Cardiac fibroblast (primary cell): Measurements from ENCODE around the gene RPL22.
A peak's percentile ranks its signal among the peaks of the same experiment; 100 is the strongest.

Source experiments
- DNase-seq, 2 donors: peaks; one replicate each; pipeline versions ENCODE4 v3.0.0 to v3.0.0-alpha.2; 2010; ENCODE audit warnings: low read depth in 2 of 2
- H3K4me3 ChIP-seq, 2 donors: replicated peaks in 1 of 2; 1 replicate in 1 of 2; 2 replicates in 1 of 2; pipeline ENCODE4 v1.5.1; 2011; ENCODE audit warnings: low read depth in 2 of 2, low read length in 2 of 2, mild to moderate bottlenecking in 2 of 2, moderate library complexity in 1 of 2
- TF ChIP-seq, protein P1 (sequence below): IDR thresholded peaks from one replicate; pipeline ENCODE4 v1.5.1; 2011; ENCODE audit warnings: low read depth, mild to moderate bottlenecking, low read length, inconsistent platforms

RPL22 gene

GRCh38 chr1:6218375-6219164 is 19.2 kb upstream of the RPL22 start:
- TF ChIP-seq, protein P1, sequence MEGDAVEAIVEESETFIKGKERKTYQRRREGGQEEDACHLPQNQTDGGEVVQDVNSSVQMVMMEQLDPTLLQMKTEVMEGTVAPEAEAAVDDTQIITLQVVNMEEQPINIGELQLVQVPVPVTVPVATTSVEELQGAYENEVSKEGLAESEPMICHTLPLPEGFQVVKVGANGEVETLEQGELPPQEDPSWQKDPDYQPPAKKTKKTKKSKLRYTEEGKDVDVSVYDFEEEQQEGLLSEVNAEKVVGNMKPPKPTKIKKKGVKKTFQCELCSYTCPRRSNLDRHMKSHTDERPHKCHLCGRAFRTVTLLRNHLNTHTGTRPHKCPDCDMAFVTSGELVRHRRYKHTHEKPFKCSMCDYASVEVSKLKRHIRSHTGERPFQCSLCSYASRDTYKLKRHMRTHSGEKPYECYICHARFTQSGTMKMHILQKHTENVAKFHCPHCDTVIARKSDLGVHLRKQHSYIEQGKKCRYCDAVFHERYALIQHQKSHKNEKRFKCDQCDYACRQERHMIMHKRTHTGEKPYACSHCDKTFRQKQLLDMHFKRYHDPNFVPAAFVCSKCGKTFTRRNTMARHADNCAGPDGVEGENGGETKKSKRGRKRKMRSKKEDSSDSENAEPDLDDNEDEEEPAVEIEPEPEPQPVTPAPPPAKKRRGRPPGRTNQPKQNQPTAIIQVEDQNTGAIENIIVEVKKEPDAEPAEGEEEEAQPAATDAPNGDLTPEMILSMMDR = no peak
- no peak for DNase-seq
- H3K4me3 ChIP-seq = no peak overlapping the region

DNA sequence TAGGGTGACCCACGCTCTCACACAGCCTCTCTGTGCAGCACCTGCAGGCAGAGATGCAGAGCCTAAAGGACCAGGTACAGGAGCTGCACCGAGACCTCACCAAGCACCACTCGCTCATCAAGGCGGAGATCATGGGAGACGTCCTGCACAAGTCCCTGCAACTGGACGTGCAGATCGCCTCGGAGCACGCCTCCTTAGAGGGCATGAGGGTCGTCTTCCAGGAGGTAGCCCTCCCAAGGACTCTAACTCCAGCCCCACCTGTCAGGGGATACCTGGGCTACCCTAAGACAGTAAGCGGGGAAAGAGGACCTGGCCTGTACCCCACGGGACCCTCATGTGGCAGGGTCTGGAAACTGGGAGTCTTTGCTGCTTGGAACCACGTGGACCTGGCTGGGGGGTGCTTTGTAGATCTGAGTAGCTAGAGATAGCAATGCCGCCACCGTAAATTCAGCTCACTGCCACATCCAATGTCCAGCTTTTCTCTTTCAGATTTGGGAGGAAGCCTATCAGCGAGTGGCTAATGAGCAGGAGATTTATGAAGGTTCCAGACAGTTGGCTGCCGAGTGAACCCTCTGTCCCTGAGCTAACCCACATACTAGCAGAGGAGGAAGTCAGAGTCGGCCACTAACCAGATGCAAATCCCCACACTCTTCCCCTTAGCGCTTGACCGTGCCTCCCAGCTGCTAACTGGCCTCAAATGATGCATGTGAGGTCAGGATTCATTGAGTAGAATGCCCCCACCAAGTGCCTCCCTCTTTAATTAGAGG is 13.0 kb upstream of the RPL22 start:
- TF ChIP-seq, protein P1 = no peak
- no peak overlapping the region for H3K4me3 ChIP-seq
- no peak for DNase-seq

GRCh38 chr1:6211731-6212130 is 12.3 kb upstream of the RPL22 start:
- H3K4me3 ChIP-seq = no peak overlapping the region
- TF ChIP-seq, protein P1 = no peak
- no peak for DNase-seq

DNA sequence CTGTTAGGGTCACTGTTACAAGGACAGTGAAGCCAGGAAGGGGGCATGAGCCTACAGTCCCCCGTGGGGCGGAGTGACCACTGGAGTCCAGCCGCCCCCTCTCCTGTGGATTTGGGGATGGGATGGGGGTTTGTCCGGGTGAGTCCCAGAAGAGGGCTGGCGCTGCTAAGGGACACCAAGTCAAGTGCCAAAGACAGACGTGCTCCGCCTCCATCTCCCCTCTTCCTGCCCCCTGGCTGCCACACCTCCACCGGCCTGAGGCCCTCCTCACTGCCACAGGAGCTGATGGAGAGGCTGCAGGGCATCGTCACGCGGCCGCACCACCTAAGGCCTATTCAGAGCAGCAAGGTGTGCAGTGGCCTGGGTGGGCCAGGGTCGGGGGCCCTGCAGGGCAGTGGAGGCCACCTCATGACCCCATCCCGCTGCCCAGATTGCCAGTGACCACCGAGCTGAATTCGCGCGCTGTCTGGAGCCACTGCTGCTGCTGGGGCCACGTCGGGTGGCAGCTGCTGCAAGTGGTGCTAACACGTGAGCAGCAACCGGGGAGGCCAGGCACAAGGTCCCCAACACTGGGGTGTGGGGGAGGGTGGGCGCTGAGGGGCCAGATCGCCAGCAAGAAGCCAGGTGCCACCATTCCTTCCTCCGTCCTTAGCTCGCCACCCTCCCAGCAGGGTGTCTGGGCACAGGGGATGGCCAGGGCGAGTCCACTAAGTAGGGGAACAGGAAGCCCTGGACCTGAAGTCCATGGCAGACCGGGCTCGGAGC is 11.4 kb upstream of the RPL22 start:
- no peak overlapping the region for H3K4me3 ChIP-seq
- DNase-seq = no peak
- TF ChIP-seq, protein P1 = no peak

DNA sequence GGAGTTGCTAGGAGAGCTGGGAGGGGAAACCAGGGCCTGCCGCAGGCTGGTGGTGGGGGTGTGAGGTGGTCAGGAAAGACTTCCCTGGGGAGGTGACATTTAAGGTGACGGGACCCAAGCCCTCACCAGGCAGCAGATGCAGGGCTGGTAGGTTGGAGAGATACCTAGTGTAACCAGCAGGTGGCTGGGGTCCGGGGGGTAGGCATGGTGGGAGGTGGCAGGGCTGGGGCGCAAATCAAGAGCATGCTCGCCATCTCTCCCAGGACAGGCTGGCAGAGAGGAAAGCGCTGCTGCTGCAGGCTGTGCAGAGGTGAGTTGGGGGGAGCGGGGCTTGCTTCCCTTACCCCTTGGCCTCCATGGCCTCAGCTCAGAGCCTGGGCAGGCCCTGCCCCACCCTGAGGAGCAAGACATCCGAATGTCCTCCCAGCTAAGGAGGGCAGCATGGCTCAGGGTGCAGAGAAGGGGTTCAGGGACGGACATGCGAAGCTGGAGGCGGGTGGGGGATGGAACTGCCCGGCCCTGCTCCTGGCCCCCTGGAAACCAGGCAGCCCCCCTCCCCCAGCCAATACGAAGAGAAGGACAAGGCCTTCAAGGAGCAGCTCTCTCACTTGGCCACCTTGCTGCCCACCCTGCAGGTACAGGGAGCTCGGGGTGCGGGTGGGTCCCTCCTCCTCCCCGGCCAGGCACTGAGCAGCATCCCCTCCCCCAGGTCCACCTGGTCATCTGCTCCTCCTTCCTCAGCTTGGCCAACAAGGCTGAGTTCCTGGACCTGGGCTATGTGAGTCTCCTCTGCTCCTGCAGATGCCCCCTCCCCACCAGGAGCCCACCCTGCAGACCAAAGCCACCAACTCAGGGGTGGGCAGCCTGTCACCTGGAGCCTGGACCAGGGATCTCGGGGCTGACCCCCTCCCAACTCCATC is 10.5 kb upstream of the RPL22 start:
- TF ChIP-seq, protein P1 = peak; percentile 17
- no peak for DNase-seq
- H3K4me3 ChIP-seq = peak overlapping the region; percentile 30 to 36
